Measurements from ENCODE around the gene PCDHA9.

The PCDHA9 gene

DNA sequence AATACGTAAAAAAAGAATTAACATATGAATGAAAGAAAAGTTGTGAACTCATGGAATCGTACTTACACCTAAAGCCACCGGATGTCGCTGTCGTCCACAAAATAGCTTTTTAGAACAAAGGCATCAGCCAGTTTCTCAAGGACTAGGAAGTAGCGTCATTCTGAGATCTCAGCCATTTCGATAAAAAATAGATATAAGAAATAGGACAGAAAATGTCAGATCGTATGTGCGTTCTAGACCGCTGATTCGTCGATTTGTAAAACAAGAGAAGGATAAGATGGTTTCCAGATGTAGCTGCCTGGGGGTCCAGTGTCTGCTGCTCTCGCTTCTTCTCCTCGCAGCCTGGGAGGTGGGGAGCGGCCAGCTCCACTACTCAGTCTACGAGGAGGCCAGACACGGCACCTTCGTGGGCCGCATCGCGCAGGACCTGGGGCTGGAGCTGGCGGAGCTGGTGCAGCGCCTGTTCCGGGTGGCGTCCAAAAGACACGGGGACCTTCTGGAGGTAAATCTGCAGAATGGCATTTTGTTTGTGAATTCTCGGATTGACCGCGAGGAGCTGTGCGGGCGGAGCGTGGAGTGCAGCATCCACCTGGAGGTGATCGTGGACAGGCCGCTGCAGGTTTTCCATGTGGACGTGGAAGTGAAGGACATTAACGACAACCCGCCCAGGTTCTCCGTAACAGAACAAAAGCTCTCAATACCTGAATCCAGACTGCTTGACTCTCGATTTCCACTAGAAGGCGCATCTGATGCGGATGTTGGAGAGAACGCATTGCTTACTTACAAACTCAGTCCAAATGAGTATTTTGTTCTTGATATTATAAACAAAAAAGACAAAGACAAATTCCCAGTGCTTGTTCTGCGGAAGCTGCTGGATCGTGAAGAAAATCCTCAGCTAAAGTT is 7.8 kb downstream of the PCDHA9 start, which contains the start of gene PCDHA10:
Gene PCDHA10 (plus strand): TSS at position 126 of the 903 bp plus-strand sequence. CDS start 152 bp downstream, at position 278.
- Histone ChIP-seq H3K9ac (ENCODE audit: insufficient read length) (no peak within 1 kb of the TSS), H3K4me3 (no peak within 1 kb of the TSS), H3K27ac (no peak within 1 kb of the TSS), H3K9me3 (ENCODE audit: low read depth, low read length) (no peaks in the 10 kb centered on the region), H3K36me3 (ENCODE audit: insufficient read depth, low read length) (no peaks in the 10 kb centered on the region)
- no peak for TF ChIP-seq FOXP2 (optimal IDR thresholded peaks at IDR 0.05; ENCODE audit: control extremely low read depth, extremely low read length, insufficient read depth)
- TF ChIP-seq POLR2AphosphoS5 (IDR thresholded peaks at IDR 0.05; ENCODE audit: borderline replicate concordance, low read depth, low read length): no peak
- peak; percentile 56 for DNase-seq (ENCODE audit: low read depth, low spot score)

DNA sequence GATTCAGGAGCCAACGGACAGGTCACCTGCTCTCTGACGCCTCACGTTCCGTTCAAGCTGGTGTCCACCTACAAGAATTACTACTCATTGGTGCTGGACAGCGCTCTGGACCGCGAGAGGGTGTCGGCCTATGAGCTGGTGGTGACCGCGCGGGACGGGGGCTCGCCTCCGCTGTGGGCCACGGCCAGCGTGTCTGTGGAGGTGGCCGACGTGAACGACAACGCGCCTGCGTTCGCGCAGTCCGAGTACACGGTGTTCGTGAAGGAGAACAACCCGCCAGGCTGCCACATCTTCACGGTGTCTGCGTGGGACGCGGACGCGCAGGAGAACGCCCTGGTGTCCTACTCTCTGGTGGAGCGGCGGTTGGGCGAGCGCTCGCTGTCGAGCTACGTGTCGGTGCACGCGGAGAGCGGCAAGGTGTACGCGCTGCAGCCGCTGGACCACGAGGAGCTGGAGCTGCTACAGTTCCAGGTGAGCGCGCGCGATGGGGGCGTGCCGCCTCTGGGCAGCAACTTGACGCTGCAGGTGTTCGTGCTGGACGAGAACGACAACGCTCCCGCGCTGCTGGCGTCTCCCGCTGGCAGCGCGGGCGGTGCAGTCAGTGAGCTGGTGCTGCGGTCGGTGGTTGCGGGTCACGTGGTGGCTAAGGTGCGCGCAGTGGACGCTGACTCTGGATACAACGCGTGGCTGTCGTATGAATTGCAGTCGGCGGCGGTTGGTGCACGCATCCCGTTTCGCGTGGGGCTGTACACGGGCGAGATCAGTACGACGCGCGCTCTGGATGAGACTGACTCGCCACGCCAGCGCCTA is 9.2 kb downstream of the PCDHA9 start:
- Histone ChIP-seq H3K4me3 (no peak overlapping the region), H3K36me3 (ENCODE audit: insufficient read depth, low read length) (no peaks in the 10 kb centered on the region), H3K9me3 (ENCODE audit: low read depth, low read length) (no peaks in the 10 kb centered on the region), H3K27ac (no peak overlapping the region), H3K9ac (ENCODE audit: insufficient read length) (no peak overlapping the region)
- DNase-seq (ENCODE audit: low read depth, low spot score): no peak
- TF ChIP-seq POLR2AphosphoS5 (IDR thresholded peaks at IDR 0.05; ENCODE audit: borderline replicate concordance, low read depth, low read length): no peak
- TF ChIP-seq FOXP2 (optimal IDR thresholded peaks at IDR 0.05; ENCODE audit: control extremely low read depth, extremely low read length, insufficient read depth): no peak
- no peak for TF ChIP-seq EZH2 (IDR thresholded peaks at IDR 0.05)

- Histone ChIP-seq H3K36me3 (ENCODE audit: insufficient read depth, low read length) (no peaks in the 10 kb centered on the region), H3K9me3 (ENCODE audit: low read depth, low read length) (no peaks in the 10 kb centered on the region), H3K9ac (ENCODE audit: insufficient read length) (no peak overlapping the region), H3K4me3 (no peak overlapping the region), H3K27ac (no peak overlapping the region)
- DNase-seq (ENCODE audit: low read depth, low spot score): no peak
- TF ChIP-seq FOXP2 (optimal IDR thresholded peaks at IDR 0.05; ENCODE audit: control extremely low read depth, extremely low read length, insufficient read depth) (no peak), EZH2 (IDR thresholded peaks at IDR 0.05) (no peak), POLR2AphosphoS5 (IDR thresholded peaks at IDR 0.05; ENCODE audit: borderline replicate concordance, low read depth, low read length) (no peak)
These were observed 9.7 kb downstream of the PCDHA9 start for GRCh38 chr5:140857987-140858240.

DNA sequence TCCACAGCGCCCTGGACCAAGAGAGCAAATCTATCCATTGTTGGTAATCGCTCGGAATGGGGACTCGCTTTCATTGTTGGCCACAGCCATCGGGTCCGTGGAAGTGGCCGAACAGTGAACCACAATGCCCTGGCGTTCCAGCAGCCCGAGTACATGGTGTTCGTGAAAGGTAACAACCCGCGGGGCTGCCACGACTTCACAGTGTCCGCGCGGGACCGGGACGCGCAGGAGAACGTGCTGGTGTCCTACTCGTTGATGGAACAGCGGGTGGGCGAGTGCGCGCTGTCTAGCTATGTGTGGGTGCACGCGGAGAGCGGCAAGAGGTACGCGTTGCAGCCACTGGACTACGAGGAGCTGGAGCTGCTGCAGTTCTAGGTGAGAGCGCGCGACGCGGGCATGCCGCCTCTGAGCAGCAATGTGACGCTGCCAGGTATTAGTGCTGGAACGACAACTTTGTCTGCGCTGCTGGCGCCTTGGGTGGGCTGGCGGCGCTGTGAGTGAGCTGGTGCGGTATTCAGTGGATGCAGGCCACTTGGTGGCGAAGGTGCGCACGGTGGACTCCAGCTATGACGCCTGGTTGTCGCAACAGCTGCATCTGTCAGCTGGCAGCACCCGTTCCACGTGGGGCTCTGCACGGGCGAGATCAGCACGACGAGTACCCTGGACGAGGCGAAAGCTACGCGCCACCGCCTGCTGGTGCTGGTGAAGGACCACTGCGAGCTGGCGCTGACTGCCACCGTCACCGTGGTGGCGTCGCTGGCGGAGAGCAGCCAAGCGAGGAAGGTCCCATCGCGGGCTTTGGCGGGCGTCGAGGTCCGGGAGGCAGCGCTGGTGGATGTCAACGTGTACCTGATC is 14.5 kb downstream of the PCDHA9 start:
- TF ChIP-seq EZH2 (IDR thresholded peaks at IDR 0.05) (no peak), POLR2AphosphoS5 (IDR thresholded peaks at IDR 0.05; ENCODE audit: borderline replicate concordance, low read depth, low read length) (no peak), FOXP2 (optimal IDR thresholded peaks at IDR 0.05; ENCODE audit: control extremely low read depth, extremely low read length, insufficient read depth) (no peak)
- H3K9me3 ChIP-seq (ENCODE audit: low read depth, low read length): no peaks in the 10 kb centered on the region
- H3K36me3 ChIP-seq (ENCODE audit: insufficient read depth, low read length): no peaks in the 10 kb centered on the region
- no peak overlapping the region for H3K9ac ChIP-seq (ENCODE audit: insufficient read length)
- DNase-seq (ENCODE audit: low read depth, low spot score): no peak
- H3K27ac ChIP-seq: no peak overlapping the region
- no peak overlapping the region for H3K4me3 ChIP-seq

GRCh38 chr5:140868721-140869554 is 20.8 kb downstream of the PCDHA9 start, which contains the start of gene PCDHA11:
PCDHA11 (plus strand) TSS chr5:140868957; CDS start chr5:140869104, 147 bp downstream.
- H3K9me3 ChIP-seq (ENCODE audit: low read depth, low read length): no peaks in the 10 kb centered on the region
- TF ChIP-seq EZH2 (IDR thresholded peaks at IDR 0.05): no peak
- TF ChIP-seq FOXP2 (optimal IDR thresholded peaks at IDR 0.05; ENCODE audit: control extremely low read depth, extremely low read length, insufficient read depth): no peak
- no peak for TF ChIP-seq POLR2AphosphoS5 (IDR thresholded peaks at IDR 0.05; ENCODE audit: borderline replicate concordance, low read depth, low read length)
- no peak for DNase-seq (ENCODE audit: low read depth, low spot score)
- H3K36me3 ChIP-seq (ENCODE audit: insufficient read depth, low read length): no peaks in the 10 kb centered on the region
- no peak within 1 kb of the TSS for H3K27ac ChIP-seq
- H3K9ac ChIP-seq (ENCODE audit: insufficient read length): no peak within 1 kb of the TSS
- no peak within 1 kb of the TSS for H3K4me3 ChIP-seq

GRCh38 chr5:140869555-140869886 is 21.3 kb downstream of the PCDHA9 start:
- DNase-seq (ENCODE audit: low read depth, low spot score): no peak
- Histone ChIP-seq H3K9me3 (ENCODE audit: low read depth, low read length) (no peaks in the 10 kb centered on the region), H3K9ac (ENCODE audit: insufficient read length) (no peak overlapping the region), H3K4me3 (no peak overlapping the region), H3K27ac (no peak overlapping the region), H3K36me3 (ENCODE audit: insufficient read depth, low read length) (no peaks in the 10 kb centered on the region)
- TF ChIP-seq FOXP2 (optimal IDR thresholded peaks at IDR 0.05; ENCODE audit: control extremely low read depth, extremely low read length, insufficient read depth): no peak
- TF ChIP-seq POLR2AphosphoS5 (IDR thresholded peaks at IDR 0.05; ENCODE audit: borderline replicate concordance, low read depth, low read length): no peak
- TF ChIP-seq EZH2 (IDR thresholded peaks at IDR 0.05): no peak

All from SK-N-MC (cell line).